DND-41 (cell line): ENCODE measurements around the gene AHCYL1.

ENCODE experiments used
- CTCF ChIP-seq: IDR thresholded peaks from 2 replicates; pipeline ENCODE4 v1.5.1; 2012; ENCODE audit warnings: borderline replicate concordance, low read length, moderate library complexity, mild to moderate bottlenecking; ENCODE audit not compliant: poor library complexity, severe bottlenecking; ENCODE audit errors: extremely low read depth
- EZH2 ChIP-seq: IDR thresholded peaks from 3 replicates; pipeline ENCODE4 v1.6.1; 2012; ENCODE audit warnings: borderline replicate concordance, low read depth, mild to moderate bottlenecking, moderate library complexity, low read length, inconsistent platforms; ENCODE audit not compliant: severe bottlenecking

- TF ChIP-seq CTCF (no peak), EZH2 (no peak)
Observed at GRCh38 chr1:109988349-109988914, 3.9 kb downstream of the AHCYL1 start.
